COR-L47 (cell line): ENCODE data around the gene TMBIM1.

Experiments
- DNase-seq: peaks from one replicate; lab custom pipeline; 2025; lab: John Stamatoyannopoulos, UW

TMBIM1 gene

DNA sequence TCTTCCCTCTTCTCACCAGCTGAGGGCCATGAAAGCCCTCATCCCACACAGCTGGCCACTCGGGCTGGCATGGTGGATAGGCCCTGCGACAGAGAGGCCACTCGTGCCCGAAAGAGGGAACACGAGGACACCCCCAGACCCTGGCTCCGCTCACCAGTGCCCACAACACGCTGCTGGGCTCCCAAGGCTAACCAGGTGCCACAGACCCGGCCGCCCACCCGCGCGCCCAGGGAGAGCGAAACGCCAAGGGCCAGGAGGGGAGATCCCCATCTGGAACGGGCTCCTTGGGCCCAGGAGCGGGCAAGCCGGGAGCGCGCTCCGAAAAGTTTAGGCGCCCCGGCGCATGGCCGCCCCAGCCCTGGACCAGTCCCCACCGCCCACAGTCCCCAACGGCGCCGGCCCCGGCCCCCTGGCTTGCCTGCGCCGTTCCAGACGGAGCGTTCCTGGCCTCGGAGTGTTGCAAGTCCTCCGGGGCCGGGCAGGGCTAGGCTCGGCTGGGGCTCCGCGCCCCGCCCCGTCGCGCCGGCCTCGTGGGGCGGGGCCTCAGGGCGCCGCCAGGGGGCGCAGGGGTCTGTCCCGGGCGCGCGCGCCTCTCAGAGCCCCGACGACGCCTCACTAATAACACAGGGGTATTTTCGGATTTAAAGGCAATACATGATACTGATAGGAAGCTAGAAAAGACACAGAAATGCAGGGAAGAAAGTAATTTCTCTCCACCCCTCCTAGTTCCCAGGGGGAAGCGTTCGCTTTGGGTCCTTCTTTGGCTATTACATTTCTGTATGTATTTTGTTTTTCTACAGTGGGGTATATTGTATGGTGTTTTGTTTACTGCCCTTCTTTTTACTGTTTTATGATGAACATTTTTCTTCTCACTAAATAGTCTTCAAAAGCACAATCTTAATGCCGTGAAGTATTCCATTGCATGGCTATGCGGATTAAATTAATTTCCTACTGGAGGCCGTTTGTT is at the start of gene TMBIM1:
TMBIM1 (minus strand) TSS at position 456 of the 967 bp plus-strand sequence. CDS start 10,362 bp downstream, outside the sequence.
- DNase-seq, result peak; percentile 21

DNA sequence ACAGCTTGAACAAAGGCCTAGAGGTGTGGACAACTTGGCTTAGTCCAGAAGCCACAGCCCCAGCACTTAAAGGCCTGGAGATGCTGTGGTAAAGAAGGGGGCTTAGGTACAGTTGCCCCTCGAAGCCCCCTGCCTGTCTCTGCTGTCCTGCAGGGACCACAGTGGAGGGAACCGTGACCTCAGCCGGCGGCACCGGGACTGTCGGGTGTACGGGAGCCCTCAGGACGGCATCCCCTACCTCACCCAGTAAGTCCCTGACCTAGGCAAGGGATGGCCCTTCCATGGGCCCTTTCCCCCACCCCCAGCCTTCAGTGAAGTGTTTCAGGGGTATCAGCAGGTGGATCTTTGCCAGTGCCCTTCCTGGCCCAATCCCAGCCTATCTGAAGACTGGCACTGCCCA is 49.1 kb upstream of the TMBIM1 start:
- DNase-seq, result no peak

GRCh38 chr2:218340656-218341055 is 48.4 kb upstream of the TMBIM1 start:
- no peak for DNase-seq

DNA sequence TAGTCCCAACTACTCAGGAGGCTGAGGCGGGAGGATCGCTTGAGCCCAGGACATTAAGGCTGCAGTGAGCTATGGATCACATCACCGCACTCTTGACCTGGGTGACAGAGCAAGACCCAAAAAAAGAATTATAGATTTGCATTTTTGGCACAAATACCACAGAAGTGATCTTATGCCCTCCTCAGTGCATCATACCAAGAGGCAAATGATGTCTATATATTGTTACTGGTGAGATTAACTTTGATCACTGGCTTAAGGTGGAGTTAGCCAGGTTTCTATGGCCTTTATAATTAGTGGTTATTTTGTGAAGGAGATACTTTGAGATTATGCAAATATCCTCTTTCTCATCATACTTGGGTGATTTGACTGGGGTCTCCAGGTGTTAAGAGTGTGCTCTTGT is 42.2 kb upstream of the TMBIM1 start:
- DNase-seq, result no peak

GRCh38 chr2:218332920-218333645 is 40.8 kb upstream of the TMBIM1 start:
- no peak for DNase-seq

DNA sequence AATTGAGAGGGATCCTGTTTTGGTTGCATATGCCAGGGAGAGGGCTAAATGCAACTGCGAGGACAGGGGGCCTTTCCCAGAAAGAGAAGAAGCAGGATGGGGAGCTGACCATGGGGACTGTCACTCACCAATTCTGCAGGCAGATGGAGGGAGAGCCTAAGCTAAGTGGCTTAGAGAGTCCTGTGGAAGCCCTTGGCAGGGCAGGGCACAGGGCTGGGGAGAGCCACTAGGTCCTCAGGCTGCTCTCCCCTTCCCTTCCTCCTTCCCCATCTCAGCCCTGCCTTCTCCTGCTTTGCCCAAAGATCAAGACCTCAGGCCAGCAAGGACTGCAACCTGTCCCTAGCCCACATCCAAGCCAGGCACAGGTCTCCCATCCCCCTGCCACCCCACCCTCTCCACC is 40.0 kb upstream of the TMBIM1 start:
- DNase-seq, result no peak

DNA sequence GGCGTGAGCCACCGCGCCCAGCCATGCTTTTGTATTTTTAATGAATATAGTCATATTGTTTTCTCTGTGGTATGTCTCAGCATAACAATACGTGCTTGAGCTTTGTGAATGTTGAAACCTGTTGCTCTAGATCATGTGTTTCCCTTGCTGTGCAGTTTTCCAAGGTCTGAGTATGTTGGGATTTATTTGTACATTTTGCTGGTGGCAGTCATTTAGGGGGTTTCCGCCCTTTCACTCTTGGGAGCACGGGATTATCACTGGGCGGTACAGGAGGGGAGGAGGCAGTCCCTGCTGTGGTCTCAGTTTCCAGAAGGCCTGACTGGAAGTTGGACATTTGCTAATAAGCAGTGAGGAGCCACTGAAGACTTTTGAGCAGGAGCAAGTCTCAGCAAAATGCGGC is 39.4 kb upstream of the TMBIM1 start:
- DNase-seq, result no peak

GRCh38 chr2:218329826-218330593 is 37.7 kb upstream of the TMBIM1 start:
- DNase-seq, result no peak

DNA sequence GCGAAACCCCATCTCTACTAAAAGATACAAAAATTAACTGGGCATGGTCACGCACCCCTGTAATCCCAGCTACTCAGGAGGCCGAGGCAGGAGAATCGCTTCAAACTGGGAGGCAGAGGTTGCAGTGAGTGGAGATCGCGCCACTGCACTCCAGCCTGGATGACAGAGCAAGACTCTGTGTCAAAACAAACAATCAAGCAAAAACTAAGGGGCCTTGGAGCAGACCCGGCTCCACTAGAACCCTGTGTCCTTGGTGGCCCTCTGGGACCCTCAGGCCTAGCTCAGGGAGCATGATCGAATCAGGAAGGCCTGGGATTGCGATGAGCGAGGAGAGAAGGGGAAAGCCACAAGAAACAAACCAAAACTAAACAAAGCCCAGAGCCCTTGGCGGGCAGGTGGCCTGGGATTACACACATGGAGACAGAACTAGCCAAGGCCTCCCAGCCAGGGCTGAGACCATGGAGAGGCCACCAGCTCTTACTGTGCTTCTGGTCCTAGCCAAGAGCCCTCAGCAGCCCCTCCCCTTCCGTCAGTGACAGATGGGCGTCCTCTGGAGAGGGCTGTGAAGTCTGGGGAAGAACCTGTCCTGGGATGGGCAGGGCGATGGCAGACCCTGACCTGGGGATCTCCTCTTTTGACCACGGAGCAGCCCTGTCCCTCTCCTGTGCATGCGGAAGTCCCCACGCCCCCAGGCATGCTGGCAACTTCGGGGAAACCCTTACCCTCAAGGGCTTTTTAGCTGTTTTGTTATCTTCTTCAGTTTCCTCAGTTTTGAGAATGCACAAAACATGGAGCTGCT is 36.9 kb upstream of the TMBIM1 start:
- DNase-seq, result no peak

GRCh38 chr2:218328294-218328693 is 36.0 kb upstream of the TMBIM1 start:
- no peak for DNase-seq

- no peak for DNase-seq
These were observed 35.3 kb upstream of the TMBIM1 start for GRCh38 chr2:218327451-218328210.

DNA sequence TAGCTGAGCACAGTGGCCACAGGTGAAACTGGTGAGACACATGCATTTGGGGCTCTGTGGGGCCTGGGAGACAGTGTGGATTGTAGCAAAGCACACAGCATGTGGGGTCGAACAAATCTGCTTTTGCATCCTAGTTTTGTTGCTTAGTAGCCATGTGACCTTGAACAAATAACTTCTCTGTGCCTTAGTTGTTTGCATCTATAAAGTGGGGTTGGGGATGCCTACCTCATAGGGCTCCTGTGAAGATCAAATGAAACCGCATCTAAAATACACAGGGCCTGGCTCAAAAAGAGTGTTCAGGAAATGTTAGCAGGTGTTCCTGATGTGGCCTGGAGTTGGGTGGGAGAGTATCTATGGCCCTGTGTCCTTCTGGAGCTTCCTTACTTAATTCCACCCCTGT is 34.0 kb upstream of the TMBIM1 start:
- DNase-seq, result no peak

GRCh38 chr2:218325566-218326160 is 33.4 kb upstream of the TMBIM1 start:
- peak; percentile 14 for DNase-seq

DNA sequence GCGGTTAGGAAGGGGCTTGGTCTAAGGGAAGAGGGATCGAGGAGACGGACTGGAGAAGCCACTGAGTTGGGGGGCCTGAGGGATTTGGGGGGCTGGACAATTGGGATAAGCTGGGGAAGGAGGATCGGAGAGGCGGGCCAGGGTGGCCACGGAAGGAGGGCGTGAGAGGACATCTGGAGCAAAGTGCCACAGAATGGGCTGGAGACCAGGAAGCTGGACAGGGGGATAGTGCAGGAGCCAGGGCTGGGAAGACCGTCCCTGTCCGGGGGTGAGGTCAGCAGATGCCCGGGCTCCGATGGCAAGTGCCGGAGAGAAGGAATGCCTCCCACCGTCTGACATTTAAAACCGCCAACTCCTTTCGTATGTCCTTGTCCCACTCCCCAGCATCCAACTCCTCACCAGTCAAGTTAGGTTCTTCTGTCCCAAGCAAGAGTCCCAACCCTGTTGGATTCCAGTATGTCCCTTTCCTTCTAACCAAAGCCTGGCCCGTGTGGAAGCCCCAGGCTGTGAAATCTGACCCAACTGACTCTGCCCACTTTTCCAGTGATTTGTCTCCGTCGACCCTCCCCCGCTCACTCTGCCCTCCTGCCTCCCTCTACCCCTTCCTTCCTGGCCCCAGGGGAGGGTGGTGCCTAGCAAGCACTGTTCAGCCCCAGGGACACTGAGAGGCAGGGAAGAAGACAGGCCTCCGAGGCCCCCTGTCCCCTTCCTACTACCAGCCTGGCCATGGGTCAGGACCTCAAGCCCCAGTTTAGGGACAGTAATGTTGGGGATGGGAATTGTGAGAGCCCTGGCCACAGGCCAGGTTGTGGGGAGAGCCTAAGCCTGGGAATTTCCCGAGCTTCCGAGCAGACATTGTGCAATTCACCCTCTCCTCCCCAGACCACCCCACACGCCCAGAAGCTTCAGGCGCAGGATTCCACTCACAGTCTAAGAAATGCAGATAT is 31.5 kb upstream of the TMBIM1 start:
- no peak for DNase-seq

GRCh38 chr2:218322768-218323525 is 30.6 kb upstream of the TMBIM1 start:
- DNase-seq, result peak; percentile 72

- no peak for DNase-seq
These were observed 28.5 kb upstream of the TMBIM1 start for GRCh38 chr2:218320704-218321336.

DNA sequence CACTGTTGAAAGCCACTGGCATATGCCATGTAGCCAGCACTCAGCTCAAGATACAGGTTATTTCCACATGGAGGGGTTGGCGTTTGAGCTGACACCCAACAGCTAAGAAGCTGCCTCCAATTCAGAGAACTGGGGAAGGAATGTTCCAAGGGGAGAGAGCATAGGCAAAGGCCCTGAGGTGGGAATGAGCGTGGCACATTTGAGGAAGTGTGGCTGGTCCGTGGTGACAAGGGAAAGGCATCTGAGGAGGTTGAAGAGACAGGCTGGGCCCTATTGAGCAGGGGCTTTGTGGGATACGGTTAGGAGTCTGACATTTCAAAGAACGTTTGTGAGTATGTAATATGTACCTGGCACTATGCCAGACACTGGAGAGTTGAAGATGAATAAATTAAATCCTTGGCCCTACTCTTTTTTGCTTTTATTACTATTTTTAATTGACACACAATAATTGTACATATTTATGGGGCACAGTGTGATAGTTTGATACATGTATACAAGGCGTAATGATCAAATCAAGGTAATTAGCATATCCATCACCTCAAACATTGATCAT is 27.6 kb upstream of the TMBIM1 start:
- peak; percentile 7 for DNase-seq

- no peak for DNase-seq
These were observed 25.9 kb upstream of the TMBIM1 start for GRCh38 chr2:218318241-218318640.
